ENCODE data around the gene POLR2A. TPM values are rescaled to one million over a fixed set of nuclear protein-coding genes. Genes with fewer than 3 reads are reported as not detected.

The POLR2A gene
- total RNA-seq, 1 donor from 2014 or later, result 101 TPM

- Histone ChIP-seq H3K4me1 (peaks cover 61% of the 10 kb centered on the region), H3K4me3 (no peak overlapping the region), H3K9me3 (no peaks in the 10 kb centered on the region), H3K36me3 (no peaks in the 10 kb centered on the region), H3K27me3 (ENCODE audit: low read depth) (peaks cover 49% of the 10 kb centered on the region), H3K27ac (no peak overlapping the region)
- no peak for TF ChIP-seq CTCF (IDR thresholded peaks at IDR 0.05)
- intact Hi-C loops (cut with DNase I), result no loop called here
- DNase-seq (no peak), ATAC-seq (no peak)
These were observed 42.9 kb upstream of the POLR2A start for GRCh38 chr17:7441266-7441665.

- H3K36me3 ChIP-seq, result no peaks in the 10 kb centered on the region
- peaks cover 59% of the 10 kb centered on the region for H3K4me1 ChIP-seq
- intact Hi-C loops (cut with DNase I), result no loop called here
- peaks cover 58% of the 10 kb centered on the region for H3K27me3 ChIP-seq (ENCODE audit: low read depth)
- H3K9me3 ChIP-seq, result no peaks in the 10 kb centered on the region
- no peak overlapping the region for H3K4me3 ChIP-seq
- ATAC-seq (no peak), DNase-seq (no peak)
- no peak for TF ChIP-seq CTCF (IDR thresholded peaks at IDR 0.05)
- no peak overlapping the region for H3K27ac ChIP-seq
These were observed 42.0 kb upstream of the POLR2A start for GRCh38 chr17:7442142-7442541.

- no peak for TF ChIP-seq CTCF (IDR thresholded peaks at IDR 0.05)
- no peak for DNase-seq
- H3K9me3 ChIP-seq, result no peaks in the 10 kb centered on the region
- H3K36me3 ChIP-seq, result no peaks in the 10 kb centered on the region
- intact Hi-C loops (cut with DNase I), result no loop called here
- H3K27ac ChIP-seq, result no peak overlapping the region
- ATAC-seq, result no peak
- no peak overlapping the region for H3K4me3 ChIP-seq
- H3K4me1 ChIP-seq, result peaks cover 42% of the 10 kb centered on the region
- H3K27me3 ChIP-seq (ENCODE audit: low read depth), result peaks cover 66% of the 10 kb centered on the region
These were observed 40.4 kb upstream of the POLR2A start for GRCh38 chr17:7443499-7444485.

- DNase-seq, result peak; percentile 89
- peaks cover 31% of the 10 kb centered on the region for H3K4me1 ChIP-seq
- TF ChIP-seq CTCF (IDR thresholded peaks at IDR 0.05), result peak; percentile 18
- no peaks in the 10 kb centered on the region for H3K9me3 ChIP-seq
- H3K36me3 ChIP-seq, result no peaks in the 10 kb centered on the region
- peak; percentile 91 to 95 for ATAC-seq
- peaks cover 55% of the 10 kb centered on the region for H3K27me3 ChIP-seq (ENCODE audit: low read depth)
- H3K27ac ChIP-seq, result no peak within 1 kb of the TSS
- intact Hi-C loops (cut with DNase I), result no loop called here
- peak within 1 kb of the TSS; percentile 50 for H3K4me3 ChIP-seq
These were observed 39.2 kb upstream of the POLR2A start, which contains the start of gene CHRNB1 for GRCh38 chr17:7444682-7445618. TSS of gene CHRNB1 (plus strand) at chr17:7445061. CDS start at chr17:7445128, 67 bp downstream.

GRCh38 chr17:7445619-7445968 lies 38.6 kb upstream of the POLR2A start:
- intact Hi-C loops (cut with DNase I), result no loop called here
- no peak overlapping the region for H3K27ac ChIP-seq

More at GRCh38 chr17:7445619-7445968, 38.6 kb upstream of the POLR2A start:
- H3K4me1 ChIP-seq, result peaks cover 24% of the 10 kb centered on the region
- no peak for TF ChIP-seq CTCF (IDR thresholded peaks at IDR 0.05)
- H3K4me3 ChIP-seq, result peak overlapping the region; percentile 50
- DNase-seq (no peak), ATAC-seq (peak; percentile 63)
- no peaks in the 10 kb centered on the region for H3K36me3 ChIP-seq
- no peaks in the 10 kb centered on the region for H3K9me3 ChIP-seq
- peaks cover 48% of the 10 kb centered on the region for H3K27me3 ChIP-seq (ENCODE audit: low read depth)

All from lower lobe of right lung (tissue), 2 donors.